NCI-H187 (cell line): ENCODE results near the gene MKRN2.
"Not testable (repeated sequence)": the region's sequence is repeated elsewhere in the genome, so short reads cannot be mapped to it uniquely, and the experiment has no call there.

Experiments
- DNase-seq, 2 experiments: peaks; one replicate each; lab custom pipeline; 2025; lab: John Stamatoyannopoulos, UW

MKRN2 gene

DNA sequence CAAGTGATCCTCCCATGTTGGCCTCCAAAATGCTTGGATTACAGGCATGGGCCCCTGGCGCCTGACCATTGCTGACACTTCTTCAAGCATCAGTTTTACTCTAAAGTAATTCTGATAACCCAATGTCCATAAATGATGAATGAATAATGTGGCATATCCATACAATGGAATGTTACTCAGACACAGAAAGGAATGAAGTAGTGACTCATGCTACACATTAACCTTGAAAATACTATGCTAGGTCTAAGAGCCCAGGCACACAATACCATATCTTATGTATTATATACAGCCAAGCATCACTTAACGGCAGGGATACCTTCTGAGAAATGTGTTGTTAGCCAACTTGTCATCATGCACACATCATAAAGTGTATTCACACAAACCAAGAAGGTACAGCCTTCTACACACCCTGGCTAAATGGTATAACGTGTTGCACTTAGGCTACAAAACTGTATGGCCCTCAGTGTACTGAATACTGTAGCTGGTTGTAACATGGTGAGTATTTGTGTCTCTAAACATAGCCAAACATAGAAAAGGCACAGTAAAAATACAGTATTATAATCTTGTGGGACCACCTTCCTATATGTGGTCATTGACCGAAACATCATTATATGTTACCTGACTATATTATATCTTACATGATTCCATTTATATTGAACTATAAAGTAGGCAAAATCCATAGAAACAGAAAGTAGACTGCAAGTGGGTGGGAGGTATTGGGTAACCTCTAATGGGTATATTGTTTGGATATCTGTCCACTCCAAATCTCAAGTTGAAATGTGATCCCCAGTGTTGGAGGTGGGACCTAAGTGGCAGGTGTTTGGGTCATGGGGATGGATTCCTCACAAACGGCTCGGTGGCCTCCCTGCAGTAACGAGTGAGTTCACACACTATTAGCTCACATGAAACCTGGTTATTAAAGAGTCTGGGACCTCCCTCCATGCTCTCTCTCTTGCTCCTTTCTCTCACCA lies 31.4 kb downstream of the MKRN2 start:
- DNase-seq: peak; percentile 48 to 67

DNA sequence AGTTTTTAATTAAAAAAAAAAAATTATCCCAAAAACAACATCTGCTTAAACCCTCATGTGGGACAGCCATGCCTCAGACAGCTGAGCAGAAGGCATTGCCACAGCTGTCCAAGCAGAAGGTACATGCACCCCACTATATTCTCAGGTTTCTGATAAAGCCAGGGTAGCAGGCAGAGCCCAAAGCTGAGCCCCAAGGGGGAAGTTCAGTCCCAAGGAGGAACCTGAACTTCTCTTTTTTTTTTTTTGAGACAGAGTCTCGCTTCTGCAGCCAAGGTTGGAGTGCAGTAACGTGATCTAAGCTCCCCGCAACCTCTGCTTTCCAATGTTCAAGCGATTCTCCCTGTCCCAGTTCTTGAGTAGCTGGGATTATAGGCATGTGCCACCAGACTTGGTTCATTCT lies 33.2 kb downstream of the MKRN2 start:
- no peak for DNase-seq

DNA sequence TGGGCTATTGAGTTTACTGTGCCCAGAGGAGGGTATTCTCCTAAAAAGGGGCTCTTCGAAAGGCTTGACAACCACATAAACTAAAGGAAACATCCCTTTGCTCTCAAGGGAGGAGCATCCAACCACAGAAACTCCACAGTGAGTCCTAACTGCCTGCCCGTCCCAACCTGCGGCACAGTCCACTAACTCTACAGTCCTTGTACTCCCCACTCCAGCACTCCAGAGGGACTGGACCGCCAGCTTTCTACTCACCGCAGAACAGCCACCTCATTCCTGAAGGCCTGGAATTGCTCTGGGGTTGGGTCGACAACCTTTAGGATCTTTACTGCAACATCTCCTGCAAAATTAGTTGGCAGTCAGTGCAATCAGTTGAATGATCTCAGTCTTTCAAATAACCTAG lies 34.6 kb downstream of the MKRN2 start:
- DNase-seq: no peak

DNA sequence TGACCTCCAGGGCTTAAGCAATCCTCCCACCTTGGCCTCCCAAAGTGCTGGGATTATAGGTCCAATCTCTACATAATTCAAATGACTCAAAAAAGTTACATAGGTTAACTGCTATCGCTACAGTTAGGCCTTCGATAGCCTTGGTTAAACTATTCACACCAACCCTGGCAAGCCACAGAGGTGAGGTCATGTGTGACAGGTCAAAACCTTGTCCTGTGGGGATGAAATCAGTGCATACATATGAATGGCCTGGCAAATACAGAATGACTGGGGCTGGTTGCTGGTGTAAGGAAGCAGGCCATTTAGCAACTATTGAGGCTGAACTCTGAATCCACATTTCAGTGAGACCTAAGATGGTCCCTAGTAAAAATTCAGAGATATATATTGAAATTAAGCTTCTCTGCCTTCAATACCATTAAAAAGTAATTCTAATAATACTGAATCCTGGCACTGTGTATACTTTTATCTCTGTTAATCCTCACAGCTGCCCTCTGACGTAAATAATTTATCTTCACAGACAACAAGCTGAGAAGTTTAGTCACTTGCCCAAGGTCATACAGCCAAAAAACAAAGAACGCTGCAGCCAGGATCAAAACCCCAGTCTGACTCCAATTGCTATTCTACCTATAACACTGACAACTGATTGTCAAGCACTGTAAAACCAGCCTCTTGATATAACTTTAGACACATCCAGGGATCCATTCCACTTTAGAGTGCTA lies 35.3 kb downstream of the MKRN2 start:
- DNase-seq: no peak

DNA sequence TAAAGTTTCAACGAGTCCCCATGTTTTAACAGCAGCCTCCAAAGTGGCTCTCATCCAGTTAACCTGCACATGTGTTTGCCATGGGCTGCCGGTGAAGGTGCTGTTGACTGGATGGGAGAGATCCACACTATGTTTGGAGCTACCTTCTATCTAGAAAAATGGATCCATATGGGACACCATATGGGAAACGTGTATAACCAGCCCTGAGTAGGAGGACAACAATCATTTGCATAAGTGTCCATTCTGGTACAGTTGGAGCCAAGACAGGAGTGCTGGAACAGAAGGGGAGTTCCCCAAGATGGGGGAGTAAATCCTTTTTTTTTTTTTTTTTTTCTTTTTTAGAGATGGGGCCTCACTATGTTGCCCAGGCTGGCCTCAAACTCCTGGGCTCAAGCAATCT lies 36.6 kb downstream of the MKRN2 start:
- no peak for DNase-seq

DNA sequence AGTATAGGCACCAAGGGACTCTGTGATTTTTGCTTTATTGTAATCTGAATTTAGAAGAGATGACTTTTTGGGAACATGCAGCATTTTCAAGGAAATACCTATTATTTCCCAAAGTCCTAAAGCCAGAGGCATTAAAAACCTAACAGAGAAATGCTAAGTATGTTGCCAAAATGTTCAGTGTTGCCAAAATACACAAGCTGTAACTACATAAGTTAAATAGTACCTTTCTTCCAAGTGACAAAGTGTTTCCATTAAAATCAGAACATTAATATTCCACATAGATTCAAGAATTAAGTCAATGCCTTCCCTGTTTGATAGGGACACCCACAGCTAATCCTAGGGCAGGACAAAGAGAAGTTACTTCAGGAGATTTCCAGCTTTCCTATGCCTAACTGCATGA lies 42.0 kb downstream of the MKRN2 start:
- no peak for DNase-seq

DNA sequence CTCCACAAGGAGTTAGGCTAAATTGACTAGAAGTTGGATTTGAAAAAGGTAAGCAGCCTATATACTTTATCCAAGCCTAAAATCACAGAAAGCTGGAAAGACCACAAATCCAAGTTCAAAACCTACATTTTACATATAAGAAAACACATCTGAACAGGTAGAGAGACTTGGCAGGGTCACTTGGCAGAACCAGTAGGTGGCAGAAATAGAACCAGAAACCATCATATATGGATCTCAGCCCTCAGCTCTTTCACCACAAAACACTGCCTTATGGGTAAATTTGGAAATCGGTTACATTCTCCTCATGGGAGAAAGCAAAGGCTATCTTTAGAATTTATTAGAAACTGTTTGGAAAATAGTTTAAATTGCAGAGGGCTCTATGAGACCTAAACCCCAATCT lies 44.2 kb downstream of the MKRN2 start:
- no peak for DNase-seq

DNA sequence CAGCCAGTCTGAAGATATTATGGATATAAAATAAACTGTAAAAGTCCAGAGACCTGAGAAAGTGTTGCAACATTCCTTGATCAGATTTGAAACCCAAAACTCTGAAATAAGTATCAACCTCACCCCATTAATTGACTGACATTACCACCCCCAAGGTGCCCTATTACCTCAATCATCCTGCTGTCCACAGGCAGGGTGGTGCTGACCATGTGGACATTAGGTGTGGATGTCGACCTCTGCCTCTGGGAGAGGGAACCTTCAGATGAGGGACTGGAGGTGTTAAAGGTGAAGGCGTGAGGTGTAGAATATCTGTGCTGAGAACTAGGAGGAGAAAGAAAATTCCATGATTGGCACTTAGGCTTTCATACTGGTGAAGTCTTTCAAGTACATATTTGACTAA lies 47.1 kb downstream of the MKRN2 start:
- no peak for DNase-seq

DNA sequence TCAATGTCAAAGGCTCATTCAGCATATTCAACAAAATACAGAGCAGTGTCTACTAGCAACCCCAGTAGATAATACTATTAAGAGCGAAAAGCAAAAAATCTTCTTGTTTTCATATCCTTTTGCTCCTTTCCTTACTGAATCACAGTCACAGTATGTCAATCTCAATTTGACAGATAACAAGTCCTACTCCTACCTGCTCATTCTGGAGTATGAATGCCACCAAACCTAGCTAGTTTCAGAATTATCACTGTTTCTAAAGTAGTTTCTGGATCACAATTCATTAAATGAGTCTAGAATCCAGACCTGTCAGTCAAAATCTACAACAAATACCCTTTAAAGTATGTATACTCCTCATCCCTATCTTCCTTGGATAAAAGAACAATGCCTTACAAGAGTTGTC lies 51.5 kb downstream of the MKRN2 start:
- DNase-seq: no peak

DNA sequence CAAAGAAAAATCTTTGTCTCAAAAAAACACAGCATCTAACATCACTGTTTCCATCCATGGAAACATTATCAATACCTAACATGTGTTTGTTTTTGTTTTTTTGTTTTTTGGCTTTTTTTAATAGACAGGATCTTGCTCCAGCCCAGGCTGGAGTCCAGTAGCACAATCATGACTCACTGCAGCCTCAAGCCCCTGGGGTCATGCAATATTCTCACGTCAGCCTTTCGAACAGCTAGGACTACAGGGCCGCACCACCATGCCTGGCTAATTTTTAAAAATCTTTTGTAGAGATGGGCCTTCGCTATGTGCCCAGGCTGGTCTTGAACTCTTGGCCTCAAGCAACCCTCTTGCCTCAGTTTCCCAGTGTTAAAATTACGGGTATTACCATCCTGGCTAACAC lies 54.2 kb downstream of the MKRN2 start:
- no peak for DNase-seq

DNA sequence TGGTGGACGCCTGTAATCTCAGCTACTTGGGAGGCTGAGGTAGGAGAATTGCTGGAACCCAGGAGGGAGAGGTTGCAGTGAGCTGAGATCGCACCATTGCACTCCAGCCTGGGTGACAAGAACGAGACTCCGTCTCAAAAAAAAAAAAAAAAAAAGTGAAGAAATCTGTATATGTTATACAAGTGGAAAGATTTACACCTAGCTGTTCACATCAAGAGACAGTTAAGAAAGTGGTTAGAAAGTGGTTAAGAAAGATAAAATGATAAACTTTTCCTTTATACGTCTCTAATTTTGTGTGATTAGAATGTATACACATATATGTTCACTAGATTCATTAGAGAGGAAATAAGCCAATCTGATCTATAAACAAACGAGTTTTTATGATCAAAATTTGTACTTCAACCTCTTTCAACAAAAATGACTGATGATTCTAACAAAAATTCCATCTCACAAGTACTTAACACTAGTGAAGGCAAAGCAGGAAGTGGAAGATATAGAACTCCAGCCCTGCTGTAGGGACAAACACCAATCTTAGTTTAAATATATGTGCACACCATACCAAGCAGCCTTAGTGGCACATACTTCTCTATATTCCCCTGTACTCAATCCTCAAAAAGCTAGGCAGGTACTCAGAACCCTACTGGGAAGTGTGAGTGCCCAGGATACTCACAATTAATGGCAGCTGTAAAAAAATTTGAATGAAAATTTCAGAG lies 55.8 kb downstream of the MKRN2 start:
- DNase-seq: no peak

DNA sequence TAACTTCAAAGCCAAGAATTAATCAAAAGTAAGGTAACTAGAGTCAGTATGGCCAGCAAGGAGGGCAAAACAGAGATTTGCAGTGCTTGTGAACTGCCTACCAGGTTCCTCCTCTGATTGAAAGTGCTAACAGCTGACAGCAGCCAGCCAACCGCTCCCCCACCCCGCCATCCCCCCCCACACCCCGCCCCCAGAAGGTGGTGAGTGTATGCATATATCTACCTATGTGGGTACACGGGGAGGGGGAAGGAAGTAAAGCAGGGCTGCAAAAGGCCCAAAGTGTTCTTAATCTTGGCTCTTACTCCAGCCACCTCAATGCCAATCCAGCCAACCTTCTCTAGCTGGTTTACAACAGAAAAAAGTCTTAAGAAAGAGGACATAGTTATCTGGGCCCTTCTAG lies 56.4 kb downstream of the MKRN2 start:
- no peak for DNase-seq

DNA sequence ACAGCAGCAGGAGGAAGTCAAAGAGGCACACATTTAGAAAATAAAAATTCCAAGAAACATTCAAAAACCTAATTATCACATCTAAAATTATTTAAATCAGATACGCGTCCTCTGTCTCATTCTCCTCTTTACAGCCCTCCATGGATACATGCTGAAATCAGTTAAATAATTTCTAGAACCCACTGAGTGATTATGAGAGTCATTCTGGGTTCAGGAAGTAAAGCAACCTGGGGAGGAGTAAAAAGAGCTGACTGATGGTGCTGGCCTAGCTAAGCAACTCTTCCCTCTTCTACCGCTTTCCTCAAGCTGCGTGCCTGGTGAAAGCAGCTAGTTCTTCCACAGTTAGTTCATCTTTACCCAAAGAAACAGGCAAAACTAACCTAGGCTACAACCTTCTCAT lies 58.4 kb downstream of the MKRN2 start:
- no peak for DNase-seq

DNA sequence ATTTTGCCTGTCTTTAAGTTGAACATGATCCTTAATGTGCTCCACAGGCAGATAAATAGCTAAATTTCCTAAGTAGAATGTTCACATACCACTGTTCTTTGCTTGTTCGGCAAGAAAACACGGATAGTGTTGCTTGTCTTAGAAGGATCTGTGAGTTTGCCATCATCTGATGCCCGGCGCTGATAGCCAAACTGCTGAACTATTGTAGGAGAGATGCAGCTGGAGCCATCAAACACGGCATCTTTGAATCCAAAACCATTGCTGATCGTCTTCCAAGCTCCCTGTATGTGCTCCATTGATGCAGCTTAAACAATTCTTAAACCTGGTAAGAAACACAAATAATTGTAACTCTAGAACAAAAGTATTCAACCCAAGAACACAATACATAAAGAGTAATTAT lies 61.5 kb downstream of the MKRN2 start:
- DNase-seq: no peak

DNA sequence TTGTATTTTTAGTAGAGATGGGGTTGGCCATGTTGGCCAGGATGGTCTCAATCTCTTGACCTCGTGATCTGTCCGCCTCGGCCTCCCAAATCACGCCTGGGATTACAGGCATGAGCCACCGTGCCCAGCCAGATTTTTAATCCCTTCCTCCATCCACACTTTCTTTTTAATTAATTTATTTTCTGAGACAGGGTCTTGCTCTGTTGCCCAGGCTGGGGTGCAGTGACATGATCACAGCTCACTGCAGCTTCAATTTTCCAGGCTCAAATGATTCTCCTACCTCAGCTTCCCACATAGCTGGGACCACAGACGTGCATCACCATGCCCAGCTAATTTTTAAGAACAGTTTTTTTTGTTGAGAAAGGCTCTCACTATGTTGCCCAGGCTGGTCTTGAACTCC lies 63.4 kb downstream of the MKRN2 start:
- no peak for DNase-seq

DNA sequence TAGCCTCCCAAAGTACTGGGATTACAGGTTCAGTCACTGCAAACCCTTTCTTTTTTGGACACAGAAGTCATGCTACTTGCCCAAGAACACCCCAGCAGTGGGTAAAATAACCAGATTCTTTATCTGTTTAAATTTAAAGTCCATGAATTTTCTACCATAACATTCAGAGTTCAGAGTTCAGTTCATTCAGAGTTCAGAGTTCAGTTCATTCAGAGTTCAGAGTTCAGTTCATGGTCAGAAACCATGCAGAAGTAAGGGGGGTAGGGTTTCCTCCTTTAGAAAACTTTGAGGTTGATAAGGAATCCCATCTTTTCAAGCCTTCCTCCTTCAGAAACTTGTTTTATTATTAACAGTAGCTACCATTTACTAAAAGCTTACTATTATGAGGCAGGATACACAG lies 63.8 kb downstream of the MKRN2 start:
- DNase-seq: no peak

DNA sequence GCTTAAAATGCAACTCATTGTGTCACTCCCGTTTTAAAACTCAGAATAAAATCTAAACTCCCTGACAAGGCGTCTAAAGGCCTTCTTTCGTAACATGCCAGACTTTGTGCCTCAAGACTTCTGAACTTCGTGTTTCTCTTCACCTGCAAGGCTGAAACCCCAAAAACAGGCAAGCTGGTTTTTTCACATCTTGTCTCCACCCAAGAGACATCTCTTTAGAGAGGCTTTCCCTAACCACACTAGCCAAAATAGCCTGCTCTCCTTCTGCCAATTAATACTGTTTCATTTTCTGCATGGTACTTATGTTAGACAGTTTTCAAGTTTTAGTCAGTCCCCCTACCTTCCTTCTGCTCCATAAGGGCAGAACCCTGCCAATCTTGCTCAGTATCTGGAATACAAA lies 65.4 kb downstream of the MKRN2 start:
- DNase-seq: no peak

DNA sequence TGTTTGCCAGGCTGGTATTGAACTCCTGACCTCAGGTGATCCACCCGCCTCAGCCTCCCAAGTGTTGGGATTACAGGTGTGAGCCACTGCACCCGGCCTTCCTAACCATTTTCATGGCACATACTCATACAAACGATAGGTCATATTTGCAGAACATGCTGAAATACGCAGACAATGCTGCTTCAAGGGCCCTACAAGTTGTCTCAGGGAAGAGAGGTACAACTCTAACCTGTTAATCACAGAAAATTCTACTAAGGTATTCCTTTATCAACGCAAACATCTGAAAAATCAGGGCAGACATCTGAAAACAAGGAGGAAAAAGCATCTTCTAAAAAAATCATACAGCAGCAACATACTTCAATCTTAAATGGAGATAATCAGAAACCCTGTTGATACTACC lies 67.2 kb downstream of the MKRN2 start:
- DNase-seq: no peak

DNA sequence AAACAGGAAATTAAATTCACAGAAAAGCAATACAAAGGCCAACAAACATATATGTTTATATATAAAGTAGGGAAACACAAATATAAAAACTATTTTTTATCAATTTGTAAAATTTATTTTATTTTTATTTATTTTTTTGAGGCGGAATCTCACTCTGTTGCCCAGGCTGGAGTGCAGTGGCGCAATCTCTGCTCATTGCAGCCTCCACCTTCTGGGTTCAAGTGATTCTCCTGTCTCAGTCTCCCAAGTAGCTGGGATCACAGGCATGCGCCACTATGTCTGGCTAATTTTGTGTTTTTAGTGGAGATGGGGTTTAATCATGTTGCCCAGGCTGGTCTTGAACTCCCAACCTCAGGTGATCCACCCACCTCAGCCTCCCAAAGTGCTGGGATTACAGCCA lies 68.1 kb downstream of the MKRN2 start:
- not testable (repeated sequence) for DNase-seq

DNA sequence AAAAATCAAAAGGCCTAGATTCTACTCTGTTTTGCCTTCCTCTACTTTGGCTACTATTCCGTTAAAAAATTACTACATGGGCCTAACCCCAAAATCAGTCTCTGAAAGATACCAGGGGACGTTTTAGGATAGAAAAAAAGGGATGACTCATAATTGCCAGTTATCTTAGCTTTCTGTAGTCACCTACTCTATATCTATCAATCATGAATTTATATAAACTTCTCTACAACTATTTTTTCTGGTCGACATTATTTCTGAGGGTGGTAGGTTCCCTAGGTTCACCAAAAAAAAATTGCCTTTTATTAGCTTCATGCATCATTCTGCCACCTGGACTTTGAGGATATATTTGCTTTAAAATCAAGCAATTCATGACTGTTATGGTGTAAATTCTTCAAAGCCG lies 70.5 kb downstream of the MKRN2 start:
- DNase-seq: no peak

DNA sequence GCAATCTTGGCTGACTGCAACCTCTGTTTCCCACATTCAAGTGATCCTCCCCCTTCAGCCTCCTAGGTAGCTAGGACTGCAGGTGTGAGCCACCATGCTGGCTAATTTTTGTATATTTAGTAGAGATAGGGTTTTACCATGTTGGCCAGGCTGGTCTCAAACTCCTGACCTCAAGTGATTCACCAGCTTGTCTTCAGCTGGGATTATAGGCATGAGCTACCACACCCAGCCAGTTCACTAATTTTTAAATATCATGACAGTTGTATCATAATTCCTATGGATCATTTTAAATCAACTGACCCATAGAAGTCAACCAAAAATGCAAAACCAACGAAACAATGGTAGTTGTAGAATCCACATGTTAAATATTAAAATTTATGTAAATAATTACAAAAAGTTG lies 71.9 kb downstream of the MKRN2 start:
- no peak for DNase-seq

DNA sequence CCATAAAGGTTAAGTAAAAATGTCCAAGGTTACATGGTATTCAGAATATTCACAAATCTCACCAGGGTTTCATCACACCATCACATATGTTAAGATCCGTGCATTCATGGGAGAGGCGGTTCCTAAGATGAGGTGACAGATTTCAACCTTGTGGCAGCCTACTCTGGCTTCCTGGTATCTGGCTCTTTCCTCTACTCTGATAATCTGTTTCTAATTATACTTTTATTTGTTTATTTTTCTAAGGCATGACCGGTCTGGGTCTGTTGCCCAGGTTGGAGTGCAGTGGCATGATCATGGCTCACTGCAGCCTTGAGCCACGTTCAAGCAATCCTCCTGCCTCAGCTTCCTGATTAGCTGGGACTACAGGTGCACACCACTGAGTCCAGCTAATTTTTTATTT lies 72.7 kb downstream of the MKRN2 start:
- DNase-seq: no peak

DNA sequence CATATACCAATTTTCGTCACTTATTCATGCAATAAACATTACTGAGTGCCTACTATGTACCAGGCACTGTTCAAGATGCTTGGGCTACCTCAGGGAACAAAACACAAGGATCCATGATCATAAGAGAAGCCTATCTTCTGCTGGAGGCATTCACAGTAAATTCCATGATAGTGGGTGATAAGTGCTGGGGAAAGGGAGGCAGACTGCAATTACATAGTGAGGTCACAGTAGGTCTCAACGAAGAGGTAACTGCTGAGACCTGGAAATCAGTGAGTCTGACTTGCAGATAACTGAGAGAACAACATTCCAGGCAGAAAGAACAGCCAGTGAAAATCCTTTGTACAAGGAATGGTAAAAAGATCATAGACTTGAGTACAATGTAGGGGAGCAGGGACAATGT lies 73.4 kb downstream of the MKRN2 start:
- no peak for DNase-seq
